Measurements from ENCODE around the gene TMEM170B. TPM values are rescaled to one million over a fixed set of nuclear protein-coding genes. Genes with fewer than 3 reads are reported as not detected.

Gene TMEM170B
- total and polyA plus RNA-seq, 9 of the 15 experiments (the other 6 are each of a cell fraction or from before 2014, with no cell fraction given) = 0.03 to 0.11 (median 0.07) TPM

DNA sequence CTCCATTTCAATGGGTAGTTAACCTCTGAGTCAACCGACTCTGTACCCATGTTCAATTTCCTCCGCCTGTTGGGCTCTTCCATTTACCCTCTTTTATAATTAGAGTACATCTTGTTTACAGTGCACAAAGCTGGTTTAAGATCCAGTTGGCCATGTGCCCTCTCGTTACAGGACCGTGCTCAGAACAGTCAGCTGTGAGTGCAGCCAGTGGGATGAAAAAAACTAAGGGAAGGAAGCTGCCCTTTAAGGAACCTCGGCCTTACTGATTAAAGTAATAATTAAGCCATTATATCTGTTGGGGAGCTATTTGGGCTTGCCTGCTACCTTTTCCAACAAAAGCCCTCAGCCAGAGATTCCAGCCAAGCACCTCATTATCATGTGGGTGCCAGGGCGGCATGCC, 68.8 kb downstream of the TMEM170B start:
- FAIRE-seq (no peak), ATAC-seq (no peak), DNase-seq (ENCODE audit: extremely low read depth in 1 of 4, low spot score in 3 of 4) (no peak)
- no TSS peak for BruUV-seq (replicated peaks)
- ChIA-PET CTCF (ENCODE audit: low intra/inter-chr PET ratio) (no interaction called here), POLR2A (interaction anchor here (0.6 to 0.7 kb wide), 2 partner anchors 15 to 39 kb away, joined by 3 read pairs; no protein-coding TSS in a partner anchor)
- H3K79me2 ChIP-seq (ENCODE audit: control insufficient read depth, insufficient read depth, low read length) = no peaks in the 10 kb centered on the region
- H3K36me3 ChIP-seq (ENCODE audit: control insufficient read depth, insufficient read depth, low read length) = no peaks in the 10 kb centered on the region
- H2AFZ ChIP-seq (ENCODE audit: low read depth, low read length) = no peak overlapping the region
- no peaks in the 10 kb centered on the region for H3K9me3 ChIP-seq (replicated peaks; ENCODE audit: control insufficient read depth, insufficient read depth, low read depth, low read length)
- intact Hi-C loops (cut with micrococcal nuclease) (no loop called here), in situ Hi-C loops (cut with MboI) (no loop called here)
- H3K4me3 ChIP-seq = no peak overlapping the region
- no peaks in the 10 kb centered on the region for H3K9me1 ChIP-seq (ENCODE audit: control insufficient read depth, insufficient read depth, low read length)
- no peak overlapping the region for H3K4me2 ChIP-seq (ENCODE audit: insufficient read depth, low read length)
- H3K4me1 ChIP-seq (replicated peaks in 1 of 2; ENCODE audit: control insufficient read depth in 2 of 2, insufficient read depth in 2 of 2, low read length in 2 of 2) = no peaks in the 10 kb centered on the region
- H4K20me1 ChIP-seq (replicated peaks; ENCODE audit: control insufficient read depth, insufficient read depth, low read length) = no peaks in the 10 kb centered on the region
- peaks cover 20 to 42% of the 10 kb centered on the region in 2 experiments for H3K27me3 ChIP-seq (ENCODE audit: control insufficient read depth in 2 of 2, insufficient read depth in 2 of 2, low read length in 2 of 2)
- no peak overlapping the region for H3K9ac ChIP-seq (ENCODE audit: insufficient read depth in 1 of 2, low read depth in 2 of 2, low read length in 2 of 2)
- no peak overlapping the region for H3K27ac ChIP-seq (ENCODE audit: extremely low read depth, low read depth, low read length)
- WGBS (ENCODE audit: insufficient coverage, low coverage, missing lambda C conversion rate) = 0% methylated on average over 6 of the region's 6 CpGs
- TF ChIP-seq, protein P1, sequence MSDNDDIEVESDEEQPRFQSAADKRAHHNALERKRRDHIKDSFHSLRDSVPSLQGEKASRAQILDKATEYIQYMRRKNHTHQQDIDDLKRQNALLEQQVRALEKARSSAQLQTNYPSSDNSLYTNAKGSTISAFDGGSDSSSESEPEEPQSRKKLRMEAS (CRISPR knock-in tag; IDR thresholded peaks at IDR 0.05) = no peak
- TF ChIP-seq, protein P2, sequence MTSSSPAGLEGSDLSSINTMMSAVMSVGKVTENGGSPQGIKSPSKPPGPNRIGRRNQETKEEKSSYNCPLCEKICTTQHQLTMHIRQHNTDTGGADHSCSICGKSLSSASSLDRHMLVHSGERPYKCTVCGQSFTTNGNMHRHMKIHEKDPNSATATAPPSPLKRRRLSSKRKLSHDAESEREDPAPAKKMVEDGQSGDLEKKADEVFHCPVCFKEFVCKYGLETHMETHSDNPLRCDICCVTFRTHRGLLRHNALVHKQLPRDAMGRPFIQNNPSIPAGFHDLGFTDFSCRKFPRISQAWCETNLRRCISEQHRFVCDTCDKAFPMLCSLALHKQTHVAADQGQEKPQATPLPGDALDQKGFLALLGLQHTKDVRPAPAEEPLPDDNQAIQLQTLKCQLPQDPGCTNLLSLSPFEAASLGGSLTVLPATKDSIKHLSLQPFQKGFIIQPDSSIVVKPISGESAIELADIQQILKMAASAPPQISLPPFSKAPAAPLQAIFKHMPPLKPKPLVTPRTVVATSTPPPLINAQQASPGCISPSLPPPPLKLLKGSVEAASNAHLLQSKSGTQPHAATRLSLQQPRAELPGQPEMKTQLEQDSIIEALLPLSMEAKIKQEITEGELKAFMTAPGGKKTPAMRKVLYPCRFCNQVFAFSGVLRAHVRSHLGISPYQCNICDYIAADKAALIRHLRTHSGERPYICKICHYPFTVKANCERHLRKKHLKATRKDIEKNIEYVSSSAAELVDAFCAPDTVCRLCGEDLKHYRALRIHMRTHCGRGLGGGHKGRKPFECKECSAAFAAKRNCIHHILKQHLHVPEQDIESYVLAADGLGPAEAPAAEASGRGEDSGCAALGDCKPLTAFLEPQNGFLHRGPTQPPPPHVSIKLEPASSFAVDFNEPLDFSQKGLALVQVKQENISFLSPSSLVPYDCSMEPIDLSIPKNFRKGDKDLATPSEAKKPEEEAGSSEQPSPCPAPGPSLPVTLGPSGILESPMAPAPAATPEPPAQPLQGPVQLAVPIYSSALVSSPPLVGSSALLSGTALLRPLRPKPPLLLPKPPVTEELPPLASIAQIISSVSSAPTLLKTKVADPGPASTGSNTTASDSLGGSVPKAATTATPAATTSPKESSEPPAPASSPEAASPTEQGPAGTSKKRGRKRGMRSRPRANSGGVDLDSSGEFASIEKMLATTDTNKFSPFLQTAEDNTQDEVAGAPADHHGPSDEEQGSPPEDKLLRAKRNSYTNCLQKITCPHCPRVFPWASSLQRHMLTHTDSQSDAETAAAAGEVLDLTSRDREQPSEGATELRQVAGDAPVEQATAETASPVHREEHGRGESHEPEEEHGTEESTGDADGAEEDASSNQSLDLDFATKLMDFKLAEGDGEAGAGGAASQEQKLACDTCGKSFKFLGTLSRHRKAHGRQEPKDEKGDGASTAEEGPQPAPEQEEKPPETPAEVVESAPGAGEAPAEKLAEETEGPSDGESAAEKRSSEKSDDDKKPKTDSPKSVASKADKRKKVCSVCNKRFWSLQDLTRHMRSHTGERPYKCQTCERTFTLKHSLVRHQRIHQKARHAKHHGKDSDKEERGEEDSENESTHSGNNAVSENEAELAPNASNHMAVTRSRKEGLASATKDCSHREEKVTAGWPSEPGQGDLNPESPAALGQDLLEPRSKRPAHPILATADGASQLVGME (CRISPR knock-in tag; IDR thresholded peaks at IDR 0.05) = no peak
- TF ChIP-seq RUNX1 (IDR thresholded peaks at IDR 0.05; ENCODE audit: low read depth) (no peak), MBD2 (IDR thresholded peaks at IDR 0.05; ENCODE audit: borderline replicate concordance, low read depth) (no peak), ARHGAP35 (IDR thresholded peaks at IDR 0.05; ENCODE audit: partially characterized antibody) (no peak), CBX1 (IDR thresholded peaks at IDR 0.05; ENCODE audit: low read depth) (no peak), BRD9 (IDR thresholded peaks at IDR 0.05; ENCODE audit: low read depth, partially characterized antibody) (no peak), GATA2 (CRISPR knock-in tag; IDR thresholded peaks at IDR 0.05) (no peak), XRCC3 (IDR thresholded peaks at IDR 0.05) (no peak)
- TF ChIP-seq, protein P3, sequence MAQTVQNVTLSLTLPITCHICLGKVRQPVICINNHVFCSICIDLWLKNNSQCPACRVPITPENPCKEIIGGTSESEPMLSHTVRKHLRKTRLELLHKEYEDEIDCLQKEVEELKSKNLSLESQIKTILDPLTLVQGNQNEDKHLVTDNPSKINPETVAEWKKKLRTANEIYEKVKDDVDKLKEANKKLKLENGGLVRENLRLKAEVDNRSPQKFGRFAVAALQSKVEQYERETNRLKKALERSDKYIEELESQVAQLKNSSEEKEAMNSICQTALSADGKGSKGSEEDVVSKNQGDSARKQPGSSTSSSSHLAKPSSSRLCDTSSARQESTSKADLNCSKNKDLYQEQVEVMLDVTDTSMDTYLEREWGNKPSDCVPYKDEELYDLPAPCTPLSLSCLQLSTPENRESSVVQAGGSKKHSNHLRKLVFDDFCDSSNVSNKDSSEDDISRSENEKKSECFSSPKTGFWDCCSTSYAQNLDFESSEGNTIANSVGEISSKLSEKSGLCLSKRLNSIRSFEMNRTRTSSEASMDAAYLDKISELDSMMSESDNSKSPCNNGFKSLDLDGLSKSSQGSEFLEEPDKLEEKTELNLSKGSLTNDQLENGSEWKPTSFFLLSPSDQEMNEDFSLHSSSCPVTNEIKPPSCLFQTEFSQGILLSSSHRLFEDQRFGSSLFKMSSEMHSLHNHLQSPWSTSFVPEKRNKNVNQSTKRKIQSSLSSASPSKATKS (CRISPR knock-in tag; IDR thresholded peaks at IDR 0.05) = no peak
- TF ChIP-seq, protein P4, sequence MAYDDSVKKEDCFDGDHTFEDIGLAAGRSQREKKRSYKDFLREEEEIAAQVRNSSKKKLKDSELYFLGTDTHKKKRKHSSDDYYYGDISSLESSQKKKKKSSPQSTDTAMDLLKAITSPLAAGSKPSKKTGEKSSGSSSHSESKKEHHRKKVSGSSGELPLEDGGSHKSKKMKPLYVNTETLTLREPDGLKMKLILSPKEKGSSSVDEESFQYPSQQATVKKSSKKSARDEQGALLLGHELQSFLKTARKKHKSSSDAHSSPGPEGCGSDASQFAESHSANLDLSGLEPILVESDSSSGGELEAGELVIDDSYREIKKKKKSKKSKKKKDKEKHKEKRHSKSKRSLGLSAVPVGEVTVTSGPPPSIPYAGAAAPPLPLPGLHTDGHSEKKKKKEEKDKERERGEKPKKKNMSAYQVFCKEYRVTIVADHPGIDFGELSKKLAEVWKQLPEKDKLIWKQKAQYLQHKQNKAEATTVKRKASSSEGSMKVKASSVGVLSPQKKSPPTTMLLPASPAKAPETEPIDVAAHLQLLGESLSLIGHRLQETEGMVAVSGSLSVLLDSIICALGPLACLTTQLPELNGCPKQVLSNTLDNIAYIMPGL (CRISPR knock-in tag; IDR thresholded peaks at IDR 0.05) = no peak
- TF ChIP-seq, protein P5, sequence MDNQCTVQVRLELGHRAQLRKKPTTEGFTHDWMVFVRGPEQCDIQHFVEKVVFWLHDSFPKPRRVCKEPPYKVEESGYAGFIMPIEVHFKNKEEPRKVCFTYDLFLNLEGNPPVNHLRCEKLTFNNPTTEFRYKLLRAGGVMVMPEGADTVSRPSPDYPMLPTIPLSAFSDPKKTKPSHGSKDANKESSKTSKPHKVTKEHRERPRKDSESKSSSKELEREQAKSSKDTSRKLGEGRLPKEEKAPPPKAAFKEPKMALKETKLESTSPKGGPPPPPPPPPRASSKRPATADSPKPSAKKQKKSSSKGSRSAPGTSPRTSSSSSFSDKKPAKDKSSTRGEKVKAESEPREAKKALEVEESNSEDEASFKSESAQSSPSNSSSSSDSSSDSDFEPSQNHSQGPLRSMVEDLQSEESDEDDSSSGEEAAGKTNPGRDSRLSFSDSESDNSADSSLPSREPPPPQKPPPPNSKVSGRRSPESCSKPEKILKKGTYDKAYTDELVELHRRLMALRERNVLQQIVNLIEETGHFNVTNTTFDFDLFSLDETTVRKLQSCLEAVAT (IDR thresholded peaks at IDR 0.05) = no peak

All from K562 (cell line).